ENCODE results near the gene FPR3. TPM values are rescaled to one million over a fixed set of nuclear protein-coding genes. Genes with fewer than 3 reads are reported as not detected.

The FPR3 gene
- total RNA-seq, 1 donor = 2.2 TPM

- Histone ChIP-seq H3K4me3 (ENCODE audit: low read length) (no peak overlapping the region), H3K27me3 (ENCODE audit: insufficient read depth, low read length) (no peaks in the 10 kb centered on the region), H3K4me1 (ENCODE audit: insufficient read depth, low read length) (no peaks in the 10 kb centered on the region), H3K9me3 (ENCODE audit: low read depth, low read length) (peaks cover 92% of the 10 kb centered on the region)
Observed at GRCh38 chr19:51861870-51862622, 67.1 kb downstream of the FPR3 start.

DNA sequence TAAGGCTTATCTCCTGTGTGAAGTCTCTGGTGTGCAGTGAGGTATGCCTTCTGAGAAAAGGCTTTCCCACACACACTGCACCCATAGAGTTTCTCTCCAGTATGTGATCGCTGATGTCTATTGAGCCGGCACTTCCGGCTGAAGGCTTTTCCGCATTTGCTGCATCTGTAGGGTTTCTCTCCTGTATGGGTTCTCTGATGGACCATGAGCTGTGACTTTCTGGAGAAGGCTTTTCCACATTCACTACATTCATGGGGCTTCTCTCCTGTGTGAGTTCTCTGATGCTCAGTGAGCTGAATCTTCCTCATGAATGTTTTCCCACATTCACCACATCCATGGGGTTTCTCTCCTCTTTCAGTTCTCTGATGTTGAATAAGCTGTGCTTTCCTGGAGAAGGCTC, 78.1 kb downstream of the FPR3 start:
- Histone ChIP-seq H3K9me3 (ENCODE audit: low read depth, low read length) (peaks cover 89% of the 10 kb centered on the region), H3K27me3 (ENCODE audit: insufficient read depth, low read length) (no peaks in the 10 kb centered on the region), H3K4me3 (ENCODE audit: low read length) (no peak overlapping the region), H3K4me1 (ENCODE audit: insufficient read depth, low read length) (no peaks in the 10 kb centered on the region)

Other genes with a start within 250 kb of the FPR3 start
- gene ZNF175, start 223.9 kb upstream of the FPR3 start, total RNA-seq = 0.73 TPM
- gene SIGLEC5, start 164.8 kb upstream of the FPR3 start, total RNA-seq = not detected
- 28.4 TPM for gene SIGLEC14, start 148.3 kb upstream of the FPR3 start, total RNA-seq
- 1.8 TPM for gene SPACA6, start 101.8 kb upstream of the FPR3 start, total RNA-seq
- gene HAS1, start 71.2 kb upstream of the FPR3 start, total RNA-seq = 1.2 TPM
- gene FPR1, start 43.3 kb upstream of the FPR3 start, total RNA-seq = 81.6 TPM
- 7.5 TPM for gene FPR2, start 34.0 kb upstream of the FPR3 start, total RNA-seq
- 8.6 TPM for gene ZNF577, start 92.8 kb downstream of the FPR3 start, total RNA-seq
- gene ZNF649, start 109.9 kb downstream of the FPR3 start, total RNA-seq = 18.3 TPM
- 0.84 TPM for gene ZNF613, start 132.3 kb downstream of the FPR3 start, total RNA-seq
- 34.5 TPM for gene ZNF350, start 191.7 kb downstream of the FPR3 start, total RNA-seq
- gene ZNF615, start 213.1 kb downstream of the FPR3 start, total RNA-seq = 16.1 TPM
- 17.4 TPM for gene ZNF614, start 233.2 kb downstream of the FPR3 start, total RNA-seq